ENCODE data around the gene NIPSNAP3A. TPM values are rescaled to one million over a fixed set of nuclear protein-coding genes. Genes with fewer than 3 reads are reported as not detected.

NIPSNAP3A gene
- total and polyA plus RNA-seq, 2 donors (not counting 1 experiment from before 2014, with no cell fraction given): 32.5 to 67.8 TPM

DNA sequence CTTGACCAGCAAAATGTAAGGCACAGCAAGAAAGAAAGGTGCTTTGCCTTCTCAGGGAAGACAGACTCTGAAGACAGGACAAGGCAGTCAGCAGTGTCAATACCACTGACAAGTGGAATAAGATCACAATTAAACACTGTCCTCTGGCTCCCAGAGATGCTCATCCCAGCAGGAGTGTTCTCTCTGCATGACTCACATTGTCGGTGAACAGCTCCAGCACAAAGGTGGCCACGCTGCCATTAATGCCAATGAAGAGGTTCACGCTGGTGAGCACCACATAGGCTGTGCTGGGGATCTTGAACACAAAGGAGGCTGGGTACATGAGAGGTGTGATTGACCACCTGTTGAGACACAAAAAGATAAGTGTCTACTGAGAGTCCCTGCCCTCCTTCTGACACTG, 48.4 kb downstream of the NIPSNAP3A start:
- Histone ChIP-seq H4K20me1 (ENCODE audit: control insufficient read depth, extremely low read depth, insufficient read depth, low read length) (no peaks in the 10 kb centered on the region), H3K36me3 (ENCODE audit: control insufficient read depth, insufficient read depth, low read length) (peaks cover 11% of the 10 kb centered on the region), H3K9ac (ENCODE audit: insufficient read depth, low read length) (no peak overlapping the region)

DNA sequence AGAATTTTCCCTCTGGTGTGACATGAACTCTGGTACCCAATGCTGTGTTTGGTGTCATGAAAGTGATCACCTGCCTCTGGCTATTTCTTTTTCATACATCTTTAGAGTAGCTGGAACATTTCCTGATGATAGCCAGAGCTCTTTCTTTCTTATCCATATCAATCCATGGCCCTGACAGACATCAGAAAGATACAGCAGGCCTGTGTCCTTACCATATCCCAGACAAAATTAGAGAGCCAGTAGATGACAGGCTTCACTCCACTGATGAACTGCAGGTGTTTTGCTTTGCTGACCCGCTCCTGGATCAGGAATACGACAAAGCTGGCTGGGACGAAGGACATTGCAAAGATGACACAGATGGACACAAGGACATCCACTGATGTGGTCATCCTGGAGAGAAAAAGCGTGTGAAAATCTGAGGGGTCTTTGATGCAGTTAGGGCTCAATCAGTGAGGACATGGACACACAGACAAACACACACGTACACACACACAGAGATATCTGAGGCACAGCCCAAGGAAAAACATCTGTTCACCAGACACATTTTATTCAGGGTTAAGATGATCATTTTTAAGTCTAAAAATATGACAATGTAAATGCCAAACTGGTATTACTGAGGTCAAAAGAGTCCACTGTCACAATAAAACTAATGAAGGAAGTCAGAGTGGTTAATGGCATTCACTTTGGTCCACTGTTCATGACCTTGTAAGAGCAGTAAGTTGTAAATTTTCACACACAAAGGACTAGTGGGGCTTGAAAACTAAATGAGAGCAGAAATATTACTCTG, 50.9 kb downstream of the NIPSNAP3A start:
- Histone ChIP-seq H3K9me3 (ENCODE audit: control insufficient read depth, insufficient read depth, low read depth, low read length) (no peaks in the 10 kb centered on the region), H3K4me2 (ENCODE audit: extremely low read depth, insufficient read depth, low read length) (no peak overlapping the region)

More for the DNA sequence above, 48.4 kb downstream of the NIPSNAP3A start:
- no peak overlapping the region for H3K27ac ChIP-seq (ENCODE audit: insufficient read depth, low read length)
- H3K9me3 ChIP-seq (ENCODE audit: control insufficient read depth, insufficient read depth, low read depth, low read length): no peaks in the 10 kb centered on the region
- no peaks in the 10 kb centered on the region for H3K27me3 ChIP-seq (ENCODE audit: control insufficient read depth, insufficient read depth, low read length)
- no peak overlapping the region for H3K4me3 ChIP-seq (replicated peaks in 1 of 4; ENCODE audit: control extremely low read depth in 1 of 4, insufficient read depth in 1 of 4, low read depth in 3 of 4, low read length in 4 of 4)
- TF ChIP-seq EZH2 (IDR thresholded peaks at IDR 0.05; ENCODE audit: low read length, missing control alignments): no peak
- TF ChIP-seq, protein P1, sequence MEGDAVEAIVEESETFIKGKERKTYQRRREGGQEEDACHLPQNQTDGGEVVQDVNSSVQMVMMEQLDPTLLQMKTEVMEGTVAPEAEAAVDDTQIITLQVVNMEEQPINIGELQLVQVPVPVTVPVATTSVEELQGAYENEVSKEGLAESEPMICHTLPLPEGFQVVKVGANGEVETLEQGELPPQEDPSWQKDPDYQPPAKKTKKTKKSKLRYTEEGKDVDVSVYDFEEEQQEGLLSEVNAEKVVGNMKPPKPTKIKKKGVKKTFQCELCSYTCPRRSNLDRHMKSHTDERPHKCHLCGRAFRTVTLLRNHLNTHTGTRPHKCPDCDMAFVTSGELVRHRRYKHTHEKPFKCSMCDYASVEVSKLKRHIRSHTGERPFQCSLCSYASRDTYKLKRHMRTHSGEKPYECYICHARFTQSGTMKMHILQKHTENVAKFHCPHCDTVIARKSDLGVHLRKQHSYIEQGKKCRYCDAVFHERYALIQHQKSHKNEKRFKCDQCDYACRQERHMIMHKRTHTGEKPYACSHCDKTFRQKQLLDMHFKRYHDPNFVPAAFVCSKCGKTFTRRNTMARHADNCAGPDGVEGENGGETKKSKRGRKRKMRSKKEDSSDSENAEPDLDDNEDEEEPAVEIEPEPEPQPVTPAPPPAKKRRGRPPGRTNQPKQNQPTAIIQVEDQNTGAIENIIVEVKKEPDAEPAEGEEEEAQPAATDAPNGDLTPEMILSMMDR (conservative IDR thresholded peaks at IDR 0.05 in 1 of 2, IDR thresholded peaks at IDR 0.05 in 1 of 2; ENCODE audit: low read depth in 1 of 2, low read length in 2 of 2): no peak
- H2AFZ ChIP-seq (ENCODE audit: low read length): no peak overlapping the region
- H3K79me2 ChIP-seq (ENCODE audit: control insufficient read depth, insufficient read depth, low read length): no peaks in the 10 kb centered on the region
- peaks cover 2% of the 10 kb centered on the region for H3K4me1 ChIP-seq (ENCODE audit: control insufficient read depth, extremely low read depth, insufficient read depth, low read length)
- DNase-seq (ENCODE audit: low read depth in 2 of 2): no peak
- H3K4me2 ChIP-seq (ENCODE audit: extremely low read depth, insufficient read depth, low read length): no peak overlapping the region

DNA sequence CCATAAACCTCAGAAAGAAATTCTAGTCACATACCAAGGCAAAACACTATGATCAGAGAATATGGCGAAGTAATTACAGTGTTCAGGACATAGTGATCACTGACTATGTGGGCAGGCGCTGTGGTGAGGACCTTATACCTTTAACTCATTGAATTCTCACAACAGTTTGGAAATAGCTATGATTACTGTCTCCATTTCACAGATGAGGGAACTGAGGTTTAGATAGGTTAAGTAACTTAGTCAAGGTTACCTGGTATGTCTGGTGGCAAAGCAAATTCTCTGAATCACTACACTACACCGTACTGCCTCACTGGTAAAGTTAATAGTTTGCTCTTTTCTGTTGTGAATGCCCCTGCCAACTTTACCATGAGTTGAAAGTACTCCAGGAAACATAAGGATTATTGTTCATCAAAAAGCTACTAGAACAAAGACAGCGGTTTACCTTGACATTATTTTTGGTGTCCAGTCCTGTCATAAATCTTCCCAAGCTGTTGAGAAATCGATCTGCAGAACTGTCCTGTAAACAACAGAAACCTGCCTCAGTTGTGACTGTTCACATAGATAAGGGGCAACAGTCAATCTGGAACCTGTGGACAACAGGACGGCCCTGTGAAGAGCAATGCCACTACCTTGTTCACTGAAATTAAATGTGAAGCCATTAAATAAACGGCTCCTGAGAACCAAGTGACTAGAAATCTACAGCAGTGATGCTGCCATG, 52.7 kb downstream of the NIPSNAP3A start:
- no peaks in the 10 kb centered on the region for H3K79me2 ChIP-seq (ENCODE audit: control insufficient read depth, insufficient read depth, low read length)
- no peak for DNase-seq (ENCODE audit: low read depth in 2 of 2)
- no peak overlapping the region for H3K27ac ChIP-seq (ENCODE audit: insufficient read depth, low read length)
- H3K36me3 ChIP-seq (ENCODE audit: control insufficient read depth, insufficient read depth, low read length): peaks cover 11% of the 10 kb centered on the region
- no peak overlapping the region for H3K4me3 ChIP-seq (replicated peaks in 1 of 4; ENCODE audit: control extremely low read depth in 1 of 4, insufficient read depth in 1 of 4, low read depth in 3 of 4, low read length in 4 of 4)
- no peak overlapping the region for H3K4me2 ChIP-seq (ENCODE audit: extremely low read depth, insufficient read depth, low read length)
- no peaks in the 10 kb centered on the region for H4K20me1 ChIP-seq (ENCODE audit: control insufficient read depth, extremely low read depth, insufficient read depth, low read length)
- H2AFZ ChIP-seq (ENCODE audit: low read length): no peak overlapping the region
- no peaks in the 10 kb centered on the region for H3K9me3 ChIP-seq (ENCODE audit: control insufficient read depth, insufficient read depth, low read depth, low read length)
- no peak overlapping the region for H3K9ac ChIP-seq (ENCODE audit: insufficient read depth, low read length)
- TF ChIP-seq, protein P1 (conservative IDR thresholded peaks at IDR 0.05 in 1 of 2, IDR thresholded peaks at IDR 0.05 in 1 of 2; ENCODE audit: low read depth in 1 of 2, low read length in 2 of 2): no peak
- no peak for TF ChIP-seq EZH2 (IDR thresholded peaks at IDR 0.05; ENCODE audit: low read length, missing control alignments)
- no peaks in the 10 kb centered on the region for H3K27me3 ChIP-seq (ENCODE audit: control insufficient read depth, insufficient read depth, low read length)
- no peaks in the 10 kb centered on the region for H3K4me1 ChIP-seq (ENCODE audit: control insufficient read depth, extremely low read depth, insufficient read depth, low read length)

More for the DNA sequence above, 50.9 kb downstream of the NIPSNAP3A start:
- Histone ChIP-seq H3K4me3 (replicated peaks in 1 of 4; ENCODE audit: control extremely low read depth in 1 of 4, insufficient read depth in 1 of 4, low read depth in 3 of 4, low read length in 4 of 4) (no peak overlapping the region), H3K27ac (ENCODE audit: insufficient read depth, low read length) (no peak overlapping the region), H3K4me1 (ENCODE audit: control insufficient read depth, extremely low read depth, insufficient read depth, low read length) (peaks cover 2% of the 10 kb centered on the region), H3K27me3 (ENCODE audit: control insufficient read depth, insufficient read depth, low read length) (no peaks in the 10 kb centered on the region), H3K79me2 (ENCODE audit: control insufficient read depth, insufficient read depth, low read length) (no peaks in the 10 kb centered on the region), H2AFZ (ENCODE audit: low read length) (no peak overlapping the region), H3K36me3 (ENCODE audit: control insufficient read depth, insufficient read depth, low read length) (peaks cover 13% of the 10 kb centered on the region), H4K20me1 (ENCODE audit: control insufficient read depth, extremely low read depth, insufficient read depth, low read length) (no peaks in the 10 kb centered on the region), H3K9ac (ENCODE audit: insufficient read depth, low read length) (no peak overlapping the region)
- no peak for TF ChIP-seq EZH2 (IDR thresholded peaks at IDR 0.05; ENCODE audit: low read length, missing control alignments)
- TF ChIP-seq, protein P1 (conservative IDR thresholded peaks at IDR 0.05 in 1 of 2, IDR thresholded peaks at IDR 0.05 in 1 of 2; ENCODE audit: low read depth in 1 of 2, low read length in 2 of 2): no peak
- no peak for DNase-seq (ENCODE audit: low read depth in 2 of 2)
